ENCODE results near the gene LRRC4B.

Gene LRRC4B

GRCh38 chr19:50510700-50511068 is 57.6 kb downstream of the LRRC4B start:
- H3K27ac ChIP-seq (ENCODE audit: extremely low read depth, low read depth, low read length) = peak overlapping the region; percentile 18; the same call in 1 of the 2 replicates
- POLR2A ChIA-PET = interaction anchor here (0.5 to 1.7 kb wide), 18 partner anchors 9 to 1268 kb away, joined by 3 to 8 read pairs (median 4); partner anchors contain the start of gene KCNC3
- H3K4me3 ChIP-seq (ENCODE audit: low read depth, low read length) = peak overlapping the region; percentile 64
- H3K4me1 ChIP-seq (ENCODE audit: control insufficient read depth, insufficient read depth, low read length) = peaks cover 5% of the 10 kb centered on the region
- CTCF ChIA-PET = interaction anchor here (0.8 to 2.7 kb wide), 6 partner anchors 24 to 142 kb away, joined by 3 to 6 read pairs (median 4); no protein-coding TSS in a partner anchor
- no peaks in the 10 kb centered on the region; a peak in 1 of 3 replicates for H3K36me3 ChIP-seq (ENCODE audit: control insufficient read depth in 2 of 2, insufficient read depth in 1 of 2, low read length in 2 of 2)
- H3K9me3 ChIP-seq (ENCODE audit: control insufficient read depth, insufficient read depth, low read depth, low read length) = no peaks in the 10 kb centered on the region
- no peak for TF ChIP-seq ZNF521 (tag by site-specific recombination; IDR thresholded peaks at IDR 0.05)
- no peak for TF ChIP-seq ZNF560 (tag by site-specific recombination; IDR thresholded peaks at IDR 0.05; ENCODE audit: borderline replicate concordance)
- TF ChIP-seq ZNF510 (tag by site-specific recombination; IDR thresholded peaks at IDR 0.05; ENCODE audit: insufficient replicate concordance) = no peak
- no peak for TF ChIP-seq KLF10 (tag by site-specific recombination; IDR thresholded peaks at IDR 0.05)
- TF ChIP-seq ZFP41 (tag by site-specific recombination; IDR thresholded peaks at IDR 0.05; ENCODE audit: borderline replicate concordance) = no peak
- TF ChIP-seq ZEB2 (tag by site-specific recombination; IDR thresholded peaks at IDR 0.05) = no peak
- no peak for TF ChIP-seq ZNF555 (tag by site-specific recombination; conservative IDR thresholded peaks at IDR 0.05)
- no peak for TF ChIP-seq ZNF544 (tag by site-specific recombination; IDR thresholded peaks at IDR 0.05)
- TF ChIP-seq ZNF571 (tag by site-specific recombination; IDR thresholded peaks at IDR 0.05) = no peak
- no peak for TF ChIP-seq HIC1 (tag by site-specific recombination; IDR thresholded peaks at IDR 0.05)
- TF ChIP-seq KLF8 (tag by site-specific recombination; IDR thresholded peaks at IDR 0.05) = no peak
- no peak for TF ChIP-seq ZBTB21 (tag by site-specific recombination; IDR thresholded peaks at IDR 0.05)
- TF ChIP-seq MYNN (tag by site-specific recombination; IDR thresholded peaks at IDR 0.05; ENCODE audit: borderline replicate concordance) = peak; percentile 98
- no peak for TF ChIP-seq ZNF585B (tag by site-specific recombination; IDR thresholded peaks at IDR 0.05)
- TF ChIP-seq ZNF416 (tag by site-specific recombination; IDR thresholded peaks at IDR 0.05) = no peak
- peak; percentile 73 for TF ChIP-seq SCRT1 (tag by site-specific recombination; IDR thresholded peaks at IDR 0.05; ENCODE audit: borderline replicate concordance)
- TF ChIP-seq, protein P1, sequence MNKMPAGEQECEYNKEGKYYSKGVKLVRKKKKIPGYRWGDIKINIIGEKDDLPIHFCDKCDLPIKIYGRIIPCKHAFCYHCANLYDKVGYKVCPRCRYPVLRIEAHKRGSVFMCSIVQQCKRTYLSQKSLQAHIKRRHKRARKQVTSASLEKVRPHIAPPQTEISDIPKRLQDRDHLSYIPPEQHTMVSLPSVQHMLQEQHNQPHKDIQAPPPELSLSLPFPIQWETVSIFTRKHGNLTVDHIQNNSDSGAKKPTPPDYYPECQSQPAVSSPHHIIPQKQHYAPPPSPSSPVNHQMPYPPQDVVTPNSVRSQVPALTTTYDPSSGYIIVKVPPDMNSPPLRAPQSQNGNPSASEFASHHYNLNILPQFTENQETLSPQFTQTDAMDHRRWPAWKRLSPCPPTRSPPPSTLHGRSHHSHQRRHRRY (tag by site-specific recombination; IDR thresholded peaks at IDR 0.05) = no peak
- TF ChIP-seq ZNF214 (tag by site-specific recombination; IDR thresholded peaks at IDR 0.05; ENCODE audit: borderline replicate concordance) = no peak
- TF ChIP-seq ZXDB (tag by site-specific recombination; IDR thresholded peaks at IDR 0.05) = no peak
- no peak for TF ChIP-seq ZNF76 (tag by site-specific recombination; IDR thresholded peaks at IDR 0.05; ENCODE audit: borderline replicate concordance, low read depth)
- TF ChIP-seq ZNF324 (tag by site-specific recombination; IDR thresholded peaks at IDR 0.05) = no peak
- TF ChIP-seq SCRT2 (tag by site-specific recombination; IDR thresholded peaks at IDR 0.05) = peak; percentile 95
- TF ChIP-seq, protein P2, sequence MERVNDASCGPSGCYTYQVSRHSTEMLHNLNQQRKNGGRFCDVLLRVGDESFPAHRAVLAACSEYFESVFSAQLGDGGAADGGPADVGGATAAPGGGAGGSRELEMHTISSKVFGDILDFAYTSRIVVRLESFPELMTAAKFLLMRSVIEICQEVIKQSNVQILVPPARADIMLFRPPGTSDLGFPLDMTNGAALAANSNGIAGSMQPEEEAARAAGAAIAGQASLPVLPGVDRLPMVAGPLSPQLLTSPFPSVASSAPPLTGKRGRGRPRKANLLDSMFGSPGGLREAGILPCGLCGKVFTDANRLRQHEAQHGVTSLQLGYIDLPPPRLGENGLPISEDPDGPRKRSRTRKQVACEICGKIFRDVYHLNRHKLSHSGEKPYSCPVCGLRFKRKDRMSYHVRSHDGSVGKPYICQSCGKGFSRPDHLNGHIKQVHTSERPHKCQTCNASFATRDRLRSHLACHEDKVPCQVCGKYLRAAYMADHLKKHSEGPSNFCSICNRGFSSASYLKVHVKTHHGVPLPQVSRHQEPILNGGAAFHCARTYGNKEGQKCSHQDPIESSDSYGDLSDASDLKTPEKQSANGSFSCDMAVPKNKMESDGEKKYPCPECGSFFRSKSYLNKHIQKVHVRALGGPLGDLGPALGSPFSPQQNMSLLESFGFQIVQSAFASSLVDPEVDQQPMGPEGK (tag by site-specific recombination; IDR thresholded peaks at IDR 0.05) = peak; percentile 12
- no peak for TF ChIP-seq ZNF48 (tag by site-specific recombination; IDR thresholded peaks at IDR 0.05)
